Nephron (organoid): ENCODE measurements around the gene STKLD1.
A peak's percentile ranks its signal among the peaks of the same experiment; 100 is the strongest.

Experiments used
- H3K27ac Mint-ChIP-seq, 3 experiments: 2 replicates each; pipeline ENCODE4 v1.8.0; 2020; ENCODE audit warnings: mixed read lengths in 3 of 3, mild to moderate bottlenecking in 2 of 3, moderate library complexity in 1 of 3
- H3K27me3 Mint-ChIP-seq: 2 replicates; pipeline ENCODE4 v1.8.0; 2021; ENCODE audit warnings: low read depth, mild to moderate bottlenecking, moderate library complexity, mixed read lengths
- H3K36me3 Mint-ChIP-seq: 2 replicates; pipeline ENCODE4 v1.8.0; 2020; ENCODE audit warnings: low read depth, mixed read lengths
- H3K4me1 Mint-ChIP-seq: 2 replicates; pipeline ENCODE4 v1.8.0; 2020; ENCODE audit warnings: mixed read lengths
- H3K4me3 Mint-ChIP-seq, 3 experiments: 2 replicates each; pipeline ENCODE4 v1.8.0; 2020; ENCODE audit warnings: mild to moderate bottlenecking in 3 of 3, mixed read lengths in 3 of 3, moderate library complexity in 2 of 3
- H3K9me3 Mint-ChIP-seq: 2 replicates; pipeline ENCODE4 v1.8.0; 2020; ENCODE audit warnings: mixed read lengths
- CTCF ChIP-seq, 3 experiments: fragments of 200-600 bp; sonication (generic); IDR thresholded peaks; one replicate each; pipeline ENCODE4 v1.5.0; 2021; ENCODE audit warnings: antibody characterized with exemption in 3 of 3; ENCODE audit not compliant: unreplicated experiment in 3 of 3

STKLD1 gene

GRCh38 chr9:133383438-133383837 lies 7.3 kb downstream of the STKLD1 start:
- no peak for TF ChIP-seq CTCF (IDR thresholded peaks at IDR 0.05; ENCODE audit: unreplicated experiment in 3 of 3)
- no peak overlapping the region for H3K27ac Mint-ChIP-seq
- H3K36me3 Mint-ChIP-seq = no peaks in the 10 kb centered on the region
- H3K4me3 Mint-ChIP-seq = no peak overlapping the region
- H3K4me1 Mint-ChIP-seq = no peaks in the 10 kb centered on the region
- H3K9me3 Mint-ChIP-seq = no peaks in the 10 kb centered on the region
- no peaks in the 10 kb centered on the region for H3K27me3 Mint-ChIP-seq

GRCh38 chr9:133384736-133385321 lies 8.7 kb downstream of the STKLD1 start:
- Mint-ChIP-seq H3K27me3 (no peaks in the 10 kb centered on the region), H3K4me3 (no peak overlapping the region), H3K4me1 (no peaks in the 10 kb centered on the region), H3K36me3 (no peaks in the 10 kb centered on the region), H3K9me3 (no peaks in the 10 kb centered on the region), H3K27ac (no peak overlapping the region)
- no peak for TF ChIP-seq CTCF (IDR thresholded peaks at IDR 0.05; ENCODE audit: unreplicated experiment in 3 of 3)

GRCh38 chr9:133385452-133385851 lies 9.3 kb downstream of the STKLD1 start:
- Mint-ChIP-seq H3K27me3 (no peaks in the 10 kb centered on the region), H3K4me1 (no peaks in the 10 kb centered on the region), H3K27ac (no peak overlapping the region), H3K4me3 (no peak overlapping the region), H3K9me3 (no peaks in the 10 kb centered on the region), H3K36me3 (no peaks in the 10 kb centered on the region)
- TF ChIP-seq CTCF (IDR thresholded peaks at IDR 0.05; ENCODE audit: unreplicated experiment in 3 of 3) = no peak

GRCh38 chr9:133386338-133386737 lies 10.2 kb downstream of the STKLD1 start:
- no peaks in the 10 kb centered on the region for H3K27me3 Mint-ChIP-seq
- H3K36me3 Mint-ChIP-seq = no peaks in the 10 kb centered on the region
- no peak overlapping the region for H3K27ac Mint-ChIP-seq
- TF ChIP-seq CTCF (IDR thresholded peaks at IDR 0.05; ENCODE audit: unreplicated experiment in 3 of 3) = no peak
- no peaks in the 10 kb centered on the region for H3K9me3 Mint-ChIP-seq
- H3K4me1 Mint-ChIP-seq = no peaks in the 10 kb centered on the region
- H3K4me3 Mint-ChIP-seq = no peak overlapping the region

- H3K27ac Mint-ChIP-seq = peak overlapping the region in 1 of 3 experiments; percentile 48
- no peaks in the 10 kb centered on the region for H3K27me3 Mint-ChIP-seq
- H3K9me3 Mint-ChIP-seq = no peaks in the 10 kb centered on the region
- H3K4me3 Mint-ChIP-seq = no peak overlapping the region
- no peaks in the 10 kb centered on the region for H3K4me1 Mint-ChIP-seq
- H3K36me3 Mint-ChIP-seq = no peaks in the 10 kb centered on the region
- TF ChIP-seq CTCF (IDR thresholded peaks at IDR 0.05; ENCODE audit: unreplicated experiment in 3 of 3) = no peak
These were observed 11.5 kb downstream of the STKLD1 start for GRCh38 chr9:133387680-133388079.

GRCh38 chr9:133389025-133389557 lies 12.9 kb downstream of the STKLD1 start:
- no peak for TF ChIP-seq CTCF (IDR thresholded peaks at IDR 0.05; ENCODE audit: unreplicated experiment in 3 of 3)
- no peak overlapping the region for H3K27ac Mint-ChIP-seq
- no peaks in the 10 kb centered on the region for H3K9me3 Mint-ChIP-seq
- H3K36me3 Mint-ChIP-seq = no peaks in the 10 kb centered on the region
- no peak overlapping the region for H3K4me3 Mint-ChIP-seq
- no peaks in the 10 kb centered on the region for H3K4me1 Mint-ChIP-seq
- no peaks in the 10 kb centered on the region for H3K27me3 Mint-ChIP-seq
